Chondrocyte (in vitro differentiated cells): ENCODE data around the gene NDST3. TPM values are rescaled to one million over a fixed set of nuclear protein-coding genes. Genes with fewer than 3 reads are reported as not detected.

Experiments
- DNase-seq: peaks from one replicate; pipeline ENCODE4 v3.0.0; 2021; ENCODE audit warnings: mixed read lengths, low spot score
- H3K27ac Mint-ChIP-seq: one replicate; pipeline ENCODE4 v1.8.0; 2021; ENCODE audit warnings: mild to moderate bottlenecking, moderate library complexity, mixed read lengths; ENCODE audit not compliant: unreplicated experiment
- H3K27me3 Mint-ChIP-seq: 2 replicates; pipeline ENCODE4 v1.8.0; 2021; ENCODE audit warnings: low read depth, mixed read lengths
- H3K36me3 Mint-ChIP-seq: 2 replicates; pipeline ENCODE4 v1.8.0; 2021; ENCODE audit warnings: low read depth, mixed read lengths
- H3K4me1 Mint-ChIP-seq: 2 replicates; pipeline ENCODE4 v1.8.0; 2021; ENCODE audit warnings: low read depth, mild to moderate bottlenecking, mixed read lengths
- H3K4me3 Mint-ChIP-seq: one replicate; pipeline ENCODE4 v1.8.0; 2021; ENCODE audit warnings: mild to moderate bottlenecking, moderate library complexity, mixed read lengths; ENCODE audit not compliant: unreplicated experiment
- H3K9me3 Mint-ChIP-seq: 2 replicates; pipeline ENCODE4 v1.8.0; 2021; ENCODE audit warnings: low read depth, mixed read lengths
- CTCF ChIP-seq: fragments of 200-600 bp; sonication (generic); IDR thresholded peaks from 2 replicates; pipeline ENCODE4 v1.5.0; 2021; ENCODE audit warnings: antibody characterized with exemption, mild to moderate bottlenecking, moderate library complexity
- total RNA-seq: library from RNA; stranded (reverse); gene quantifications from 3 replicates; pipeline ENCODE4 v1.2.1, GENCODE V29; 2021

Gene NDST3
- total RNA-seq, 1 donor from 2014 or later = 1.3 TPM

DNA sequence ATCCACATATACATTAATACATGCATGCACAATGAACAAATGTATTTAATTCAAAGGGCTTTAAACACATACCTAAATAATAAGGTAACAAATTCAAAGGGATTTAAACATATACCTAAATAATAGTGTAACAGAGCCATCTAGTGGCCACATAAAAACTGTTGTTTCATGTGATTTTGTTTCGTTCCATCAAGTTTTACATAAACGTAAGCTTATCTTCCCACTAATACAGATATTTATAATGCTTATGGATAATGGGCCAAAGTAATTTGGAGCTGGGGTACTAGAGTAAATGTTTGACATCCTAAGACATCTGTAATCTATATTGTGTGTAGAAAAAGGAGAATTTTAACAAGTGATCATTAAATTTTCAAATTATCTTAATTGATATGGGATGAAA lies 236.2 kb downstream of the NDST3 start:
- DNase-seq = no peak
- Mint-ChIP-seq H3K4me1 (peaks cover 3% of the 10 kb centered on the region), H3K4me3 (no peak overlapping the region), H3K9me3 (no peaks in the 10 kb centered on the region), H3K27ac (no peak overlapping the region), H3K36me3 (no peaks in the 10 kb centered on the region), H3K27me3 (peaks cover 1% of the 10 kb centered on the region)
- TF ChIP-seq CTCF = peak; percentile 94

GRCh38 chr4:118271788-118272187 lies 237.5 kb downstream of the NDST3 start:
- Mint-ChIP-seq H3K36me3 (no peaks in the 10 kb centered on the region), H3K27ac (no peak overlapping the region), H3K4me3 (no peak overlapping the region), H3K27me3 (peaks cover 1% of the 10 kb centered on the region), H3K9me3 (no peaks in the 10 kb centered on the region), H3K4me1 (peaks cover 3% of the 10 kb centered on the region)
- DNase-seq = no peak
- no peak for TF ChIP-seq CTCF

- H3K27me3 Mint-ChIP-seq = peaks cover 1% of the 10 kb centered on the region
- no peak overlapping the region for H3K27ac Mint-ChIP-seq
- DNase-seq = no peak
- no peaks in the 10 kb centered on the region for H3K9me3 Mint-ChIP-seq
- peaks cover 10% of the 10 kb centered on the region for H3K4me1 Mint-ChIP-seq
- no peak overlapping the region for H3K4me3 Mint-ChIP-seq
- no peaks in the 10 kb centered on the region for H3K36me3 Mint-ChIP-seq
- no peak for TF ChIP-seq CTCF
These were observed 239.4 kb downstream of the NDST3 start for GRCh38 chr4:118273642-118274041.

DNA sequence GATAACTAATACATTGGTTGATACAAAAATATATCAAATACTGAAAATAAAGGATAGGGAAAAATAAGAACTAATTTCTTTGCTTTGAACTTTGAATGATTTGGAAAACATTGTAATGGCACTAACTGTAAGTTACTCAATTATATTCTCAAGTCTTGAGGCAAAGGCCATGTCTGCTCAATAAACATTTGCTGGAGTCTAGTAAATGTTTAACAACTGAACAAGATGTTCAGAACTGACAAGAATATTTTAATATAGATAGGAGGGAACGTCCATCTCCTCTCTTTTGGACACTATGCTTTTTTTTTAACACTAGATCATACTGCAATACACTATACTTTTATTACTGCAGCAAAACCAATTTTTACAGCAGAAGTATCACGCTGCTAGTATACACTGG lies 242.3 kb downstream of the NDST3 start:
- no peak for DNase-seq
- Mint-ChIP-seq H3K9me3 (no peaks in the 10 kb centered on the region), H3K4me1 (peaks cover 30% of the 10 kb centered on the region), H3K27me3 (no peaks in the 10 kb centered on the region), H3K36me3 (peaks cover 7% of the 10 kb centered on the region), H3K4me3 (no peak overlapping the region), H3K27ac (no peak overlapping the region)
- TF ChIP-seq CTCF = no peak

DNA sequence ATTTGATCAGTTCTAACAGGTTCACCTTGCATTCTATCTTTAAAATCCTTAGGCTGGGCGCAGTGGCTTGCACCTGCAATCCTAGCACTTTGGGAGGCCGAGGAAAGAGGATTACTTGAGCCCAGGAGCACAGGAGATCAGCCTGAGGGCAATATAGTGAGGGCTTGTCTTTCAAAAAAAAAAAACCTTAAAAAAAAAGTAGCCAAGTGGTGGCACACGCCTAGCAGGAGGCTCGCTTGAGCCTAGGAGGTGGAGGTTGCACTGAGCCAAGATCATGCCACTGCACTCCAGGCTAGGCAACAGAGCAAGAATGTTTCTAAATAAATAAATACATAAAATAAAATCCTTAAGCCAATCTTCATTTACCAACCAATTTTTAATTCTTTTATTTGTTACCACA lies 243.0 kb downstream of the NDST3 start:
- H3K4me3 Mint-ChIP-seq = no peak overlapping the region
- H3K36me3 Mint-ChIP-seq = peaks cover 7% of the 10 kb centered on the region
- no peak for TF ChIP-seq CTCF
- no peak for DNase-seq
- no peak overlapping the region for H3K27ac Mint-ChIP-seq
- H3K27me3 Mint-ChIP-seq = no peaks in the 10 kb centered on the region
- no peaks in the 10 kb centered on the region for H3K9me3 Mint-ChIP-seq
- H3K4me1 Mint-ChIP-seq = peaks cover 35% of the 10 kb centered on the region
